Colonic mucosa (tissue), 4 donors: ENCODE data around the gene C1orf167. TPM values are rescaled to one million over a fixed set of nuclear protein-coding genes. Genes with fewer than 3 reads are reported as not detected.

Experiments used
- DNase-seq: peaks from one replicate; pipeline ENCODE4 v3.0.0-alpha.2; 2020
- H3K27ac ChIP-seq: fragments of 200-600 bp; one replicate; pipeline ENCODE4 v1.8.0; 2021
- H3K27me3 ChIP-seq: fragments of 200-600 bp; one replicate; pipeline ENCODE4 v1.8.0; 2021
- H3K36me3 ChIP-seq: fragments of 200-600 bp; one replicate; pipeline ENCODE4 v1.8.0; 2021
- H3K4me1 ChIP-seq: fragments of 200-600 bp; one replicate; pipeline ENCODE4 v1.8.0; 2021; ENCODE audit warnings: mild to moderate bottlenecking
- H3K4me3 ChIP-seq: fragments of 200-600 bp; one replicate; pipeline ENCODE4 v1.8.0; 2021
- H3K9ac ChIP-seq, 2 donors: one replicate each; pipeline ENCODE4 v1.7.0; 2013; ENCODE audit warnings: control low read depth in 2 of 2, low read depth in 2 of 2, low read length in 2 of 2
- H3K9me3 ChIP-seq: fragments of 200-600 bp; one replicate; pipeline ENCODE4 v1.8.0; 2021
- CTCF ChIP-seq: fragments of 200-600 bp; IDR thresholded peaks from one replicate; pipeline ENCODE4 v1.8.0; 2022; ENCODE audit warnings: antibody characterized with exemption, mild to moderate bottlenecking
- intact Hi-C: fragments of 100-400 bp; cut with DNase I; formaldehyde crosslinking; loops from one replicate; pipeline ENCODE4 v1.14.1; 2022
- total RNA-seq, 2 donors: library from RNA; stranded (reverse); fragmentation: NEBNext Ultra II Directional in 1 of 2; extraction: Animal tissue kit (Norgen Biotek cat#: 25700) in 1 of 2; gene quantifications; one replicate each; pipeline ENCODE4 v1.2.1, GENCODE V29; 2021
- donor health status: healthy.
- donor health status: DM: no; HTN: no; CAD: no.
- donor health status: DM: no; HTN: no; CAD: no.

Gene C1orf167
- total RNA-seq, 2 donors from 2014 or later: not detected

GRCh38 chr1:11787251-11787803 lies 25.3 kb downstream of the C1orf167 start:
- Histone ChIP-seq H3K27me3 (no peaks in the 10 kb centered on the region), H3K9ac (peak overlapping the region in 1 of 2 donors; percentile 55), H3K27ac (peak overlapping the region; percentile 83), H3K4me3 (no peak overlapping the region), H3K4me1 (peaks cover 13% of the 10 kb centered on the region), H3K9me3 (no peaks in the 10 kb centered on the region), H3K36me3 (no peaks in the 10 kb centered on the region)
- intact Hi-C loops: no loop called here
- peak; percentile 71 for DNase-seq
- TF ChIP-seq CTCF: no peak

- no peak for DNase-seq
- intact Hi-C loops: no loop called here
- Histone ChIP-seq H3K27ac (peak overlapping the region; percentile 83), H3K4me1 (peaks cover 13% of the 10 kb centered on the region), H3K9me3 (no peaks in the 10 kb centered on the region), H3K27me3 (no peaks in the 10 kb centered on the region), H3K9ac (peak overlapping the region in 1 of 2 donors; percentile 55), H3K4me3 (no peak overlapping the region), H3K36me3 (no peaks in the 10 kb centered on the region)
- TF ChIP-seq CTCF: no peak
These were observed 25.9 kb downstream of the C1orf167 start for GRCh38 chr1:11787804-11788436.

GRCh38 chr1:11788549-11789053 lies 26.6 kb downstream of the C1orf167 start:
- H3K27ac ChIP-seq: peak overlapping the region; percentile 83
- intact Hi-C loops: no loop called here
- no peak overlapping the region for H3K4me3 ChIP-seq
- no peaks in the 10 kb centered on the region for H3K9me3 ChIP-seq
- no peak for TF ChIP-seq CTCF
- H3K27me3 ChIP-seq: no peaks in the 10 kb centered on the region
- peaks cover 13% of the 10 kb centered on the region for H3K4me1 ChIP-seq
- no peaks in the 10 kb centered on the region for H3K36me3 ChIP-seq
- peak overlapping the region; percentile 32 to 52 for H3K9ac ChIP-seq
- DNase-seq: no peak

- no peaks in the 10 kb centered on the region for H3K36me3 ChIP-seq
- no peak for TF ChIP-seq CTCF
- H3K9ac ChIP-seq: peak overlapping the region; percentile 38 to 52
- peak overlapping the region; percentile 83 for H3K27ac ChIP-seq
- no peaks in the 10 kb centered on the region for H3K27me3 ChIP-seq
- no peak overlapping the region for H3K4me3 ChIP-seq
- DNase-seq: no peak
- H3K4me1 ChIP-seq: peaks cover 13% of the 10 kb centered on the region
- intact Hi-C loops: no loop called here
- no peaks in the 10 kb centered on the region for H3K9me3 ChIP-seq
These were observed 27.4 kb downstream of the C1orf167 start for GRCh38 chr1:11789126-11790067.

- intact Hi-C loops: no loop called here
- H3K9ac ChIP-seq: peak overlapping the region; percentile 38 to 47
- no peaks in the 10 kb centered on the region for H3K9me3 ChIP-seq
- H3K36me3 ChIP-seq: no peaks in the 10 kb centered on the region
- no peak overlapping the region for H3K4me3 ChIP-seq
- DNase-seq: no peak
- no peaks in the 10 kb centered on the region for H3K27me3 ChIP-seq
- H3K4me1 ChIP-seq: peaks cover 13% of the 10 kb centered on the region
- TF ChIP-seq CTCF: no peak
- peak overlapping the region; percentile 83 for H3K27ac ChIP-seq
These were observed 28.3 kb downstream of the C1orf167 start for GRCh38 chr1:11790101-11790879.
